Effector memory CD8-positive, alpha-beta T cell (primary cell): ENCODE results near the gene VPS37B.
A peak's percentile ranks its signal among the peaks of the same experiment; 100 is the strongest.

Experiments used
- ATAC-seq: fragments of 150-1000 bp; cut with Tn5 transposase; replicated peaks from 2 replicates; pipeline ENCODE4 v1.10.0; 2021; ENCODE audit warnings: mild to moderate bottlenecking, moderate library complexity
- DNase-seq, 3 experiments: peaks; one replicate each; pipeline ENCODE4 v3.0.0; 2021
- H3K27ac Mint-ChIP-seq, 2 donors: one replicate each; pipeline ENCODE4 v1.8.0; 2022; ENCODE audit warnings: mild to moderate bottlenecking in 2 of 2, mixed read lengths in 2 of 2, moderate library complexity in 2 of 2
- H3K27me3 Mint-ChIP-seq, 2 donors: one replicate each; pipeline ENCODE4 v1.8.0; 2022; ENCODE audit warnings: mixed read lengths in 2 of 2
- H3K36me3 Mint-ChIP-seq: one replicate; pipeline ENCODE4 v1.8.0; 2022; ENCODE audit warnings: mild to moderate bottlenecking, moderate library complexity, mixed read lengths; ENCODE audit not compliant: insufficient read depth
- H3K4me1 Mint-ChIP-seq, 2 donors: one replicate each; pipeline ENCODE4 v1.8.0; 2022; ENCODE audit warnings: low read depth in 2 of 2, mixed read lengths in 2 of 2
- H3K4me3 Mint-ChIP-seq, 2 donors: one replicate each; pipeline ENCODE4 v1.8.0; 2022; ENCODE audit warnings: mild to moderate bottlenecking in 2 of 2, mixed read lengths in 2 of 2, moderate library complexity in 2 of 2
- H3K9me3 Mint-ChIP-seq, 2 donors: one replicate each; pipeline ENCODE4 v1.8.0; 2022; ENCODE audit warnings: mixed read lengths in 2 of 2

VPS37B gene

GRCh38 chr12:122835750-122836026 lies 60.2 kb downstream of the VPS37B start:
- H3K27ac Mint-ChIP-seq, result peak overlapping the region; percentile 94 to 95

DNA sequence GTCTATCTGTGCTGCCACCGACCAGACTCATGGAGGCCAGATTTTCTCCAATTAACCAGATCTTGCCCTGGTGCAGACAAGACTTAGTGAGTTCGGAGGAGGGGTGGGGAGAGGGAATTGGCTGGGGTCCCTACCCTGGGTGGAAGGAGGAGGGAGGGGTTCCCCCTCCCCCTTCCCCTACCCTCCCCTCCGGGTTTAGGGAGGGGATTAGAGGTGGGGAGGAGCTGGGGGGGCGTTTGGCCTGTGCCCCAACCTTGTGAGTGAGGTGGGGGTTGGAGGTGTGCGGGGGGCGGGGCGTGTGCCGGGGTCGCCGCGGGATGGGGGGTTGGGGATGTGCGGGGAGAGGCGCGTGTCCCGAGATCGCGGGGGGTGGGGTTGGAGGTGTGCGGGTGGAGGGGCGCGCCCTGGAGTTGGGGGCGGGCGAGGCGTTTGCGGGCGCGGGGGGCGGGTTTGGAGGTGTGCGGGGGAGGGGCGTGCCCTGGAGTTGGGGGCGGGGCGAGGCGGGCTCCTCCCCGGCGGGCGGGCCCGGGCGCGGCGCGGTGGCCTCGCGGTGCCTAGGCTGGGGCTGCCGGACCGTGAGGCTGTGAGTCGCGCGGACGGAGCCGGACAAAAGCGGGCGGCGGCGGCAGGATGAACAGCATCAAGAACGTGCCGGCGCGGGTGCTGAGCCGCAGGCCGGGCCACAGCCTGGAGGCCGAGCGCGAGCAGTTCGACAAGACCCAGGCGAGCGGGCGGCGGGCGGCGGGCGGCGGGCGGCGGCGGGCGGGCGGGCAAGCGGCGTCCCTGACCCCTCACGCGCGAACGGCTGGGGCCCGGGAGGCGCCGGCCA lies 60.8 kb downstream of the VPS37B start, which contains the start of gene HIP1R:
Gene HIP1R (plus strand): TSS at position 537 of the 829 bp plus-strand sequence. CDS start 94 bp downstream, at position 631.
- ATAC-seq (peak; percentile 52), DNase-seq (peak; percentile 27 to 43 (median 31))
- Mint-ChIP-seq H3K27ac (peak within 1 kb of the TSS; percentile 94 to 95), H3K36me3 (peaks cover 15% of the 10 kb centered on the region), H3K9me3 (no peaks in the 10 kb centered on the region), H3K27me3 (peaks cover 5 to 10% of the 10 kb centered on the region in 2 donors), H3K4me1 (peaks cover 29 to 36% of the 10 kb centered on the region in 2 donors), H3K4me3 (peak within 1 kb of the TSS; percentile 94 to 95)

More at GRCh38 chr12:122835750-122836026, 60.2 kb downstream of the VPS37B start:
- peaks cover 33 to 36% of the 10 kb centered on the region in 2 donors for H3K4me1 Mint-ChIP-seq
- peaks cover 3 to 5% of the 10 kb centered on the region in 2 donors for H3K27me3 Mint-ChIP-seq
- DNase-seq, result no peak
- ATAC-seq, result peak; percentile 36
- peak overlapping the region; percentile 94 to 95 for H3K4me3 Mint-ChIP-seq
- no peaks in the 10 kb centered on the region for H3K9me3 Mint-ChIP-seq
- peaks cover 15% of the 10 kb centered on the region for H3K36me3 Mint-ChIP-seq

DNA sequence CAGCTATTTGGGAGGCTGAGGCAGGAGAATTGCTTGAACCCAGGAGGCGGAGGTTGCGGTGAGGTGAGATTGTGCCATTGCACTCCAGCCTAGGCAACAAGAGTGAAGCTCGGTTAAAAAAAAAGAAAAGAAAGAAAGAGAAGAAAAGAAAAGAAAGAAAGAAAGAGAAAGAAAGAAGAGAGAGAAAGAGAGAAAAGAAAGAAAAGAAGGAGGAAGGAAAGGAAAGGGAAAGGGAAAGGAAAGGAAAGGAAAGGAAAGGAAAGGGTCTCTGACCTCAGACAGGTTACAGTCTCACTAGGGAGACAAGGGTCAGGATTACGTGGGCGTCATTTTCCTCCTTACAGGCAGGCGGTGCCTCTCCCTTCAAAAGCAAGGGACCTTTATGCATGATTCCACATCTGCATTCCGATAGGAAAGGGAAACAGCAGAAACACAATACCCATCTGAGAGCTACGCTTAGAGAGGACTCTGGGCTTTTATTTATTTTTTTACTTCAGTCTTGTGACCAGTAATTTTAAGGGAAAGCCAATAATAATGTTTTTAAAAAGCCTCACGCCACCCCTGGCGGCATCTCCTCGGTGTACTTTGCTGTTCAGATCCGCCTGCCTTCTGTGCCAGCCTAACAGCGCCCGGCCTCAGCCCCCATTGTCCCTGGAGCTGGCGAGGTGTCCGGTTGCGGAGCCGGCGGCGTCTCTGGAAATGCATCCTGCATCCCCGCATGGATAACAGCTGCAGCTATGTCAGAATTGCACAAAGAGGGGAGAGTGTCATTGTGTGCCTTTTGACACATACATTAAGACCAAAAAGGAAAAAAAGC lies 61.6 kb downstream of the VPS37B start:
- Mint-ChIP-seq H3K27ac (peak overlapping the region; percentile 87 to 89), H3K36me3 (peaks cover 15% of the 10 kb centered on the region), H3K27me3 (peaks cover 5 to 17% of the 10 kb centered on the region in 2 donors), H3K4me3 (peak overlapping the region; percentile 92), H3K9me3 (no peaks in the 10 kb centered on the region), H3K4me1 (peaks cover 29 to 36% of the 10 kb centered on the region in 2 donors)
- DNase-seq (no peak), ATAC-seq (peak; percentile 23)

DNA sequence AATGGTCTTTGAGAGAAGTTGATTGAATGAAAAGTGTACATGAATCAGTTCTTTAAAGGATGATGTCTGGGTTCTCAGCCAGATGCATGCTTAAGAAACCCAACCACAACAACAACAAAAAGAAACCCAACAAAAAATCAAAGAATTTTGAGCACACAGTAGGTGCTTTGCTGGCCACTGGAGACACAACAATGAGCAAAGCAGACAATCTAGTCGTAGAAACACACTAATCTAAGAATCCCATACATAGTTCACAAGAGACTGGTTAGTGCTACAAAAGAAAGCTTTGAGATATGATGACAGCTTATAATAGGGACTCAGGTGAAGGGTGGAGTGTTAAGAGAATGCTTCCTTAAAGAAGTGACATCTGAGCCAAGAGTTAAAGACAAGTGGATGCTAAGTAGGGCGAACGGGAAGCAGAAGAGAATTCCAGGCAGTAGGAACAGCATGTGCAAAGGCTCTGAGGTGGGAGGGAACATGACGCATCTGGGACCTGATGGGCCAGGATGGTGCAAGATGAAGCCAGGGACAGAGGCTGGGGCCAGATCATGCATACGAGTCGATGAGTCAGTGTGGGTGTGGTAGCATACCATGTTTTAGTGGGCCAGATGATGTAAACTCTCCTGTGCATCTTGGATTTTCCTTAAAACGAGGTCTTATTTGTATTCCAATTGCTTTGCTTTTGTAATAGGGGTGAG lies 65.3 kb downstream of the VPS37B start:
- DNase-seq (no peak), ATAC-seq (no peak)
- Mint-ChIP-seq H3K27me3 (peaks cover 5 to 17% of the 10 kb centered on the region in 2 donors), H3K4me3 (no peak overlapping the region), H3K27ac (no peak overlapping the region), H3K9me3 (no peaks in the 10 kb centered on the region), H3K4me1 (peaks cover 7 to 10% of the 10 kb centered on the region in 2 donors), H3K36me3 (peaks cover 9% of the 10 kb centered on the region)

DNA sequence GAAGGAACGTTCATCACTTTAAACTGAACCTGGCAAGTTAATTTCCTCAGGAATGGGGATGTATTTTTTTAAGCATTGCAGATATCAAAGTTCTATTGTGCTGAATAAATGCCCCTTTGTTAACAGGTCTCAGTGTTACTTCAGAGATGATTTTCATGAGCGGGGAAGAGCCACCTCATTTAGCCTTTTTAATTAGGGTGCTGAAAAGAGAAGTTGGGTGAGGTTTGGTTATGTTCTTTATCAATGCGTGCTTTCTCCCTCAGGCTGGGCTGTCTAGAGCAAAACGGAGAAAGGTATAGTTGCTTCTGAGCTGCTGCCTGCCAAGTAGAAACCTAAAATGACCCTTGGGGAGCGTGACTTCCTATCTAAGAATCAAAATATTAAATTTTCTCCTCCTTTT lies 68.7 kb downstream of the VPS37B start:
- DNase-seq (no peak), ATAC-seq (no peak)
- Mint-ChIP-seq H3K4me1 (no peaks in the 10 kb centered on the region), H3K36me3 (peaks cover 3% of the 10 kb centered on the region), H3K9me3 (no peaks in the 10 kb centered on the region), H3K27ac (no peak overlapping the region), H3K27me3 (peaks cover 5 to 25% of the 10 kb centered on the region in 2 donors), H3K4me3 (no peak overlapping the region)

DNA sequence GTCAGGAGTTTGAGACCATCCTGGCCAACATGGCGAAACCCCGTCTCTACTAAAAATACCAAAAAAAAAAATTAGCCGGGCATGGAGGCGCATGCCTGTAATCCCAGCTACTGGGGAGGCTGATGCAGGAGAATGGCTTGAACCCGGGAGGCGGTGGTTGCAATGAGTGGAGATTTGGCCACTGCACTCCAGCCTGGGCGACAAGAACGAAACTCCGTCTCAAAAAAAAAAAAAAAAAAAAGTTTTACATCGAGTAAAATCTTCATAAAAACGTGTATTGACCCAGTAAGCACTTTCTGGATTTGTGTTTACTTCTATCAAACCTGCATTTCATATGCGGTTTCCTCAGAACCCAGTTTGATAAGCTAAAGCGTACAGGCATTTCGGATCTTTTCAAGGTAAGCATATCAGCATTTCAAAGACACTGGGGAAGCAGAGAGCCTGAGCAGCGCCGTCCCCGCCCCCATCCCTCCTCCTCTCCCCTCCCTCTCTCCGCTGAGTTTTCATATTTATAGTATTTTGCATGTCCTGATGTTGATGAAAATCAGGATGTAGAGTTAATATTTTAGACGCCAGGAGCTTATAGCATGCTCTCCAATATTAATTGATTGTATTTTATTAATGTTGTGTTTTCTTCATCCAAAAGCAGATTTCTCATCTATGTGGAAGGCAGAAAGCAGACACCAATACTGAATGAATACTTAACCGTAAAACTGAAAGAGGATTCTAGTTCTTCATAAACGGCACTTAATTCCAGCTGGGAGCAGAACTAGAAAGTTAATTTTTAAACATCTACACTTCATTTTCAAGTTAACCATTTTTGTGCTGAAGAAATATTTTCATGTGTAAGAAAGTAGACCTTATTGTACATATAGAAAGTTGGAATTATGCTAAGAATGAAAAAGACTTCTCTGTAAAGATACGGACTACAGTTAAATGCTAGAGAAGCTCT lies 69.9 kb downstream of the VPS37B start:
- DNase-seq (no peak), ATAC-seq (no peak)
- Mint-ChIP-seq H3K4me3 (peak overlapping the region; percentile 49 to 61), H3K9me3 (no peaks in the 10 kb centered on the region), H3K4me1 (no peaks in the 10 kb centered on the region), H3K27ac (no peak overlapping the region), H3K36me3 (peaks cover under 1% of the 10 kb centered on the region), H3K27me3 (peaks cover 5 to 23% of the 10 kb centered on the region in 2 donors)

DNA sequence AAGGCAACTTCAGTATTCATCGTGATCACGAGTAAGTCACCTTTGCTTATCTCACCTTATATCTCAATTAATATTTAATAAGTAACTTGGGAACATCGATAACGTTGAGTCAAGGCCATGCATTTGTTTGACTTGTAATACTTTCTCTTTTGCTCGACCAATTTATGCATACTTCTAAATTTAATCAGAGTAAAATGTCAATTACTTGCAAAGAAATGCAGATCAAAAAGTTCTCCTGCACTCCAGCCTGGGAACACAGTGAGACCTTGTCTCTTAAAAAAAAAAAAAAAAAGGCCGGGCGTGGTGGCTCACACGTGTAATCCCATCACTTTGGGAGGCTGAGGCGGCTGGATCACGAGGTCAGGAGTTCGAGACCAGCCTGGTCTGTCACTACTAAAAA lies 72.5 kb downstream of the VPS37B start:
- no peak for DNase-seq
- H3K27ac Mint-ChIP-seq, result no peak overlapping the region
- H3K36me3 Mint-ChIP-seq, result no peaks in the 10 kb centered on the region
- no peaks in the 10 kb centered on the region for H3K4me1 Mint-ChIP-seq
- no peaks in the 10 kb centered on the region for H3K9me3 Mint-ChIP-seq
- H3K27me3 Mint-ChIP-seq, result peaks cover 0 to 7% of the 10 kb centered on the region in 2 donors
- ATAC-seq, result no peak
- no peak overlapping the region for H3K4me3 Mint-ChIP-seq

- no peak for DNase-seq
- H3K36me3 Mint-ChIP-seq, result no peaks in the 10 kb centered on the region
- no peaks in the 10 kb centered on the region for H3K4me1 Mint-ChIP-seq
- H3K27ac Mint-ChIP-seq, result no peak overlapping the region
- H3K4me3 Mint-ChIP-seq, result no peak overlapping the region
- H3K27me3 Mint-ChIP-seq, result peaks cover 0 to 7% of the 10 kb centered on the region in 2 donors
- ATAC-seq, result no peak
- H3K9me3 Mint-ChIP-seq, result no peaks in the 10 kb centered on the region
These were observed 75.1 kb downstream of the VPS37B start for GRCh38 chr12:122820838-122821271.

- H3K36me3 Mint-ChIP-seq, result no peaks in the 10 kb centered on the region
- H3K4me3 Mint-ChIP-seq, result no peak overlapping the region
- H3K27me3 Mint-ChIP-seq, result peaks cover 0 to 7% of the 10 kb centered on the region in 2 donors
- H3K9me3 Mint-ChIP-seq, result no peaks in the 10 kb centered on the region
- H3K4me1 Mint-ChIP-seq, result no peaks in the 10 kb centered on the region
- DNase-seq, result no peak
- ATAC-seq, result no peak
- peak overlapping the region in 1 of 2 donors; percentile 57 for H3K27ac Mint-ChIP-seq
These were observed 75.8 kb downstream of the VPS37B start for GRCh38 chr12:122820138-122820537.

DNA sequence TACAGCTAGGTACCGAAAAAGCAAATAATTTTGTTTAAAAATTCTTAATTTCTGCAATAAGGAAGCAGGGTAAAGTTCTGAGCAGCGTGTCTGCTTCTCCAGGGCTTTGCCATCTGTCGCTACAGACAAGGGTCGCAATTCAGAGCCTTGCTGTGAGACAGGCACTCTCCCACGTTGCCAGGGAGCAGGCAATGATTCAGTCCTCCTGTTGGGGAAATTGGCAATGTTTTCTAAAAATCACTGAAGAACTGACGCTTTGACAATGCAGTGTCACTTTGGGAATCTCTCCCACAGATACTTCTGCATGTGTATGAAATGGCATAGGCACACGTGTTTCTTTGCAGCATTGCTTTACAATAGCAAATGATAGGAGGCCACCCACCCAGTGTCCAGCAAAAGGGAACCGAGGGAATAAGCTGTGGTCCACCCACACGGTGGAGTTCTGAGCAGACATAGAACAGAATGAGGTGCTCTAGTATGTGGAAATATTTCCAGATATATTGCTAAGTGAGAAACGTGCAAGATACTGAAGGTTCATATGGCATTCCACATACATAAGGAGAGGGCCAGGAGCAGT lies 76.6 kb downstream of the VPS37B start:
- peak overlapping the region in 1 of 2 donors; percentile 57 for H3K27ac Mint-ChIP-seq
- ATAC-seq, result no peak
- no peak overlapping the region for H3K4me3 Mint-ChIP-seq
- H3K27me3 Mint-ChIP-seq, result peaks cover 0 to 7% of the 10 kb centered on the region in 2 donors
- H3K36me3 Mint-ChIP-seq, result no peaks in the 10 kb centered on the region
- no peaks in the 10 kb centered on the region for H3K9me3 Mint-ChIP-seq
- H3K4me1 Mint-ChIP-seq, result no peaks in the 10 kb centered on the region
- DNase-seq, result no peak
